Cardiac muscle cell (in vitro differentiated cells and primary cell): Measurements from ENCODE around the gene FRAS1. TPM values are rescaled to one million over a fixed set of nuclear protein-coding genes. Genes with fewer than 3 reads are reported as not detected.
"Not testable (repeated sequence)": the region's sequence is repeated elsewhere in the genome, so short reads cannot be mapped to it uniquely, and the experiment has no call there.

ENCODE experiments used
- DNase-seq, 2 donors: peaks; one replicate each; pipeline versions ENCODE4 v3.0.0 to v3.0.0-alpha.2; 2010 to 2017; ENCODE audit warnings: low read depth in 1 of 2, low spot score in 1 of 2
- H3K27ac ChIP-seq: fragments of 200-600 bp; sonication (generic); 2 replicates; pipeline ENCODE4 v1.5.1; 2016
- H3K27me3 ChIP-seq: fragments of 200-600 bp; sonication (generic); 2 replicates; pipeline ENCODE4 v1.6.0; 2016; ENCODE audit warnings: control low read depth
- H3K36me3 ChIP-seq: fragments of 200-600 bp; sonication (generic); 2 replicates; pipeline ENCODE4 v1.5.1; 2016; ENCODE audit warnings: control low read depth
- H3K4me1 ChIP-seq: fragments of 200-600 bp; sonication (generic); 2 replicates; pipeline ENCODE4 v1.8.1; 2017; ENCODE audit warnings: low read depth, mild to moderate bottlenecking, mixed run types
- H3K4me3 ChIP-seq: fragments of 200-600 bp; sonication (generic); 2 replicates; pipeline ENCODE4 v1.5.1; 2016; ENCODE audit warnings: mild to moderate bottlenecking
- H3K9me3 ChIP-seq: fragments of 200-600 bp; sonication (generic); 2 replicates; pipeline ENCODE4 v1.5.1; 2017; ENCODE audit warnings: low read depth, mild to moderate bottlenecking, control low read depth
- polyA plus RNA-seq: library from polyadenylated mRNA; unstranded; fragments of >200 nt; fragmentation: Nextera tagmentation; extraction: Ambion mirVana; gene quantifications from 2 replicates; pipeline ENCODE4 v1.2.1, GENCODE V29; 2016
- total RNA-seq: library from RNA; depleted of rRNA; stranded (reverse); fragments of >200 nt; gene quantifications from 2 replicates; pipeline ENCODE4 v1.2.3, GENCODE V29; 2016
- TF ChIP-seq, protein P1 (sequence below): IDR thresholded peaks from 2 replicates; pipeline ENCODE4 v1.5.1; 2012; ENCODE audit warnings: low read depth, mild to moderate bottlenecking, low read length

FRAS1 gene, protein sequence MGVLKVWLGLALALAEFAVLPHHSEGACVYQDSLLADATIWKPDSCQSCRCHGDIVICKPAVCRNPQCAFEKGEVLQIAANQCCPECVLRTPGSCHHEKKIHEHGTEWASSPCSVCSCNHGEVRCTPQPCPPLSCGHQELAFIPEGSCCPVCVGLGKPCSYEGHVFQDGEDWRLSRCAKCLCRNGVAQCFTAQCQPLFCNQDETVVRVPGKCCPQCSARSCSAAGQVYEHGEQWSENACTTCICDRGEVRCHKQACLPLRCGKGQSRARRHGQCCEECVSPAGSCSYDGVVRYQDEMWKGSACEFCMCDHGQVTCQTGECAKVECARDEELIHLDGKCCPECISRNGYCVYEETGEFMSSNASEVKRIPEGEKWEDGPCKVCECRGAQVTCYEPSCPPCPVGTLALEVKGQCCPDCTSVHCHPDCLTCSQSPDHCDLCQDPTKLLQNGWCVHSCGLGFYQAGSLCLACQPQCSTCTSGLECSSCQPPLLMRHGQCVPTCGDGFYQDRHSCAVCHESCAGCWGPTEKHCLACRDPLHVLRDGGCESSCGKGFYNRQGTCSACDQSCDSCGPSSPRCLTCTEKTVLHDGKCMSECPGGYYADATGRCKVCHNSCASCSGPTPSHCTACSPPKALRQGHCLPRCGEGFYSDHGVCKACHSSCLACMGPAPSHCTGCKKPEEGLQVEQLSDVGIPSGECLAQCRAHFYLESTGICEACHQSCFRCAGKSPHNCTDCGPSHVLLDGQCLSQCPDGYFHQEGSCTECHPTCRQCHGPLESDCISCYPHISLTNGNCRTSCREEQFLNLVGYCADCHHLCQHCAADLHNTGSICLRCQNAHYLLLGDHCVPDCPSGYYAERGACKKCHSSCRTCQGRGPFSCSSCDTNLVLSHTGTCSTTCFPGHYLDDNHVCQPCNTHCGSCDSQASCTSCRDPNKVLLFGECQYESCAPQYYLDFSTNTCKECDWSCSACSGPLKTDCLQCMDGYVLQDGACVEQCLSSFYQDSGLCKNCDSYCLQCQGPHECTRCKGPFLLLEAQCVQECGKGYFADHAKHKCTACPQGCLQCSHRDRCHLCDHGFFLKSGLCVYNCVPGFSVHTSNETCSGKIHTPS (N-terminal part only)
- total RNA-seq (13.8 and 20.4 TPM in 2 replicates), polyA plus RNA-seq (4.4 and 8.0 TPM in 2 replicates)

DNA sequence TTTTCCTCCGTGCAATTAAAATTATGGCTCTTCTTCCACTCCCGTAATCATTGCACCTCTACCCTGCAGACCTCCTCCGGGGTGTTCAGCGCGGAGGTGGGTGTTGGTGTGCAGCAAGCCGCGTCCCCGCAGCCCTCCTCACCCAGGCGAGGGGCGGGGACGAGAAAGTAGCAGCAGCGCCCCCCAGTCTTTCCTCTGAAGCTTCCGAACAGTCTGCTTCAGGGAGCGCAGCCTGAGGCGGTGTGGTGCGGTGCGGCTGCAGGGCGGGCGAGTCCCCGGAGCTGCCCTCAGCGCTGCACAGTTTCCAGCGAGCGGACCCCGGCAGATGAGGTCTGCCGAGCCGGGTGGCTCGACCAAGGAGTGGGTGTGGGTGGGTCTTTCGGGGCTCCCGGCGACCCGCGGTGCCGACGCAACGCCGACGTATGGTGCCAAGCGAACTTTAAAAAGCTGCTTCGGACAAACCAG, at the start of gene FRAS1:
FRAS1 (plus strand) TSS at position 189 of the 465 bp plus-strand sequence. CDS start 687 bp downstream, outside the sequence.
- Histone ChIP-seq H3K4me1 (no peaks in the 10 kb centered on the region), H3K27me3 (no peaks in the 10 kb centered on the region), H3K27ac (peak within 1 kb of the TSS; percentile 64), H3K36me3 (no peaks in the 10 kb centered on the region), H3K4me3 (peak within 1 kb of the TSS; percentile 85), H3K9me3 (no peaks in the 10 kb centered on the region)
- TF ChIP-seq, protein P1, sequence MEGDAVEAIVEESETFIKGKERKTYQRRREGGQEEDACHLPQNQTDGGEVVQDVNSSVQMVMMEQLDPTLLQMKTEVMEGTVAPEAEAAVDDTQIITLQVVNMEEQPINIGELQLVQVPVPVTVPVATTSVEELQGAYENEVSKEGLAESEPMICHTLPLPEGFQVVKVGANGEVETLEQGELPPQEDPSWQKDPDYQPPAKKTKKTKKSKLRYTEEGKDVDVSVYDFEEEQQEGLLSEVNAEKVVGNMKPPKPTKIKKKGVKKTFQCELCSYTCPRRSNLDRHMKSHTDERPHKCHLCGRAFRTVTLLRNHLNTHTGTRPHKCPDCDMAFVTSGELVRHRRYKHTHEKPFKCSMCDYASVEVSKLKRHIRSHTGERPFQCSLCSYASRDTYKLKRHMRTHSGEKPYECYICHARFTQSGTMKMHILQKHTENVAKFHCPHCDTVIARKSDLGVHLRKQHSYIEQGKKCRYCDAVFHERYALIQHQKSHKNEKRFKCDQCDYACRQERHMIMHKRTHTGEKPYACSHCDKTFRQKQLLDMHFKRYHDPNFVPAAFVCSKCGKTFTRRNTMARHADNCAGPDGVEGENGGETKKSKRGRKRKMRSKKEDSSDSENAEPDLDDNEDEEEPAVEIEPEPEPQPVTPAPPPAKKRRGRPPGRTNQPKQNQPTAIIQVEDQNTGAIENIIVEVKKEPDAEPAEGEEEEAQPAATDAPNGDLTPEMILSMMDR = no peak
- DNase-seq = peak; percentile 53 to 82

DNA sequence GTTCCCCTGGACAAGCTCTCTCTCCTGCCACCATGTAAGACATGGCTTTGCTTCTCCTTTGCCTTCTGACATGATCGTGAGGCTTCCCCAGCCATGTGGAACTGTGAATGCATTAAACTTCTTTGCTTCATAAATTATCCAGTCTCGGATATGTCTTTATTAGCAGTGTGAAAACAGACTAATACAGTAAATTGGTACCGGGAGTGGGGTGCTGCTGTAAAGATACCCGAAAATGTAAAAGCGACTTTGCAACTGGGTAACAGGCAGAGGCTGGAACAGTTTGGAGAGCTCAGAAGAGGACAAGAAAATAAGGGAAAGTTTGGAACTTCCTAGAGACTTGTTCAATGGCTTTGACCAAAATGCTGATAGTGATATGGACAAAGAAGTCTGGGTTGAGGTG, 46.1 kb upstream of the FRAS1 start:
- H3K36me3 ChIP-seq, H3K4me3 ChIP-seq, H3K27ac ChIP-seq, H3K4me1 ChIP-seq, H3K27me3 ChIP-seq, DNase-seq, H3K9me3 ChIP-seq: not testable (repeated sequence)

DNA sequence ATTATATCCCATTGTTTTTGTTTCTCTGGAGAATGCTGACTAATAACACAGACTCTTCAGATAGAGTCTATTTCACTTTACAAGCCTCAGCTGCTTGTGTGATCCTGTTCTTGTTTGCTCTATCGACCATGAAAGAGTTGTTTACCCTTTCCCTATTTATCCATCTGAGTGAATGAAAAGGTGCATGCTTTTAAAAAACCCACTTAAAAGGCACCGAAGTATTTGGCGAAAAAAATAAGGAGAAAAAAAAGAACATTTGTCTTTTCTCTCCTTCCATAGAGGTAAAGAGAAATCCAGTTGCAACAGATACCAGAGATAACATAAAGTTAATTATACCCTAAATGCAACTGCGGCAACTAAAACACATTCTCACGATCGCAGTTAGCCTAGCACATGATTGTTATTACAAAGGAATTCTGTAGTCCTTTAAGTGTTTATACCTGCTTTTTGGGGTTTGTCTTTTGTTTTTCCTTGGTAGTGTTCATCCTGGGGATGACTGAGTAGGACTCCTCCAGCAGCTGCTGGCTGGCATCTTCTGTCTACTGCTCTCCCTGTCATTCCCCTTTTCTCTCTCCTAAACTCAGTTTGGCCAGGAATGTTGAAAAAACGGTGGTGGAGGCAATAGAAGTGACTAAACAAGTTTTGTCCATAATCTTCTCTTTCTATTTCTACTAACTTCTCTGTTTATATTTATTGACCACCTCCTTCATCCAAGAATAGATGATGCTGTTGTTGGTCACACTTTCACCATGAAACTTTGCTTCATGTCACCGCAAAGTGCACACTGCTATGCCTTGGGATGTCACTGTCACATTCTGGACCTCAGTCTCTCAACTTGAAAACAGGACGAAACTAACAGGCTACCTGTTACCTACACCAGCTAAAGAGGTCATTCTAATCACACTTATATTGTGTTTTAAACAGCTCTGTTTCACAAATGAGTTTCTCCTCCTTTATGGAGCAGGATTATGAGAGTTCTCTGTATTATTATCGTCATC, 41.9 kb upstream of the FRAS1 start:
- peaks cover 12% of the 10 kb centered on the region for H3K4me1 ChIP-seq
- H3K36me3 ChIP-seq = no peaks in the 10 kb centered on the region
- no peak overlapping the region for H3K27ac ChIP-seq
- no peaks in the 10 kb centered on the region for H3K27me3 ChIP-seq
- H3K4me3 ChIP-seq = no peak overlapping the region
- TF ChIP-seq, protein P1 = no peak
- H3K9me3 ChIP-seq = no peaks in the 10 kb centered on the region
- DNase-seq = no peak

DNA sequence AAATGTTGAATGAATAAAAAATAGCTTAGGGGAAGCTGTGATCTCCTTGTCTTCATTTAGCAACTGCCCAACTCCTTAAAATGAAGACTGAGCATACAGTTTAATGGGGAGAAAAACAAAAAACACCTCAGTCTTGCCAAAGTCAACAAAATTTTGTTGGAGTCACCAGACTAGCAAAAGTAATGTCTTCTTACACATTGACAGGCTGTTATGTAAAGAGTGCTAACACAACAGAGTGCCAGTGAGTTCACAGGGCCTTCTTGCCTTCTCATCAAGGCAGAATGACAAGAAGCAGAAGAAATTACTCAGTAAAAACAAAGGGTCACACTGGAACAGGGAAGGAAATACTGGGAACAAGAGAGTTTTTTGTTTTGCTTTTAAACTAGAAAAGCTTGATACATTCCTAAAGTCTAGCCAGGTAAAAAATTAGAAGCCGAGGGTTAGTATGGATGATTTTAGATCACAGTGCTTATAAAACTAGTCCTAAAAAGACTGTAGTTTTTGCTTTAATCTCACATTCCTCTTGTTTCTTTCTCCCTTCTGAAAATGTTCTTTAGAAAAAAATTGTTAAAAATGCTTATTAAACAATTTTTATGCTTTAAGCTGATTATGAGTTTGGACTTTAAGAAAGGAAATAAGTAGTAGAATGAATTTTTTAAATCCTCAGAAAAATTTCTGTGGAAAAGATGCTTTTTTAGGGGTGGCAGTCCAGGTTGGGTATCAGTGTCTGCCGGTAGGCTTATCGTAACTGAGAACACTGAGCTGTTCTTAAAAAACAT, 38.7 kb upstream of the FRAS1 start:
- H3K4me3 ChIP-seq = no peak overlapping the region
- no peaks in the 10 kb centered on the region for H3K36me3 ChIP-seq
- TF ChIP-seq, protein P1 = no peak
- peak; percentile 9 to 27 for DNase-seq
- H3K27me3 ChIP-seq = no peaks in the 10 kb centered on the region
- H3K4me1 ChIP-seq = peaks cover 17% of the 10 kb centered on the region
- peak overlapping the region; percentile 71 for H3K27ac ChIP-seq
- no peaks in the 10 kb centered on the region for H3K9me3 ChIP-seq

DNA sequence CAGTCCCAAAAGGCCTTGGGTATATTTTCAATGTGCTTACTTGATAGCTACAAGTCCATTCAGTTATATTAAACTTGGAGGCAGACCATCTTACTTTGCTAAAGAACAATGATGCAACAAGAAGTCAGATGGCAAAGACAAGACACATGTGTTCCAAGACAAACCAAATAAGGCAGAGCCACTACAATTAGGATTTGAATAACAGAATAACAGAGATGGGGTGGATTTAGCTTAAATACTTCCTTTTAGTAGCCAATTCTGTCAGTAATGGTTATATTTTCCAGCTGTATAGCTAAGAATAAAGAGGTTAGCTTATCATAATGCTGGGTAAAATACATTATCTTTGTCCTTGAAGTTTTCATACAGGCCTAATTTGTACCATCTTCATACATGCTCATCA, 37.7 kb upstream of the FRAS1 start:
- Histone ChIP-seq H3K4me1 (peaks cover 17% of the 10 kb centered on the region), H3K27ac (no peak overlapping the region), H3K4me3 (no peak overlapping the region), H3K9me3 (no peaks in the 10 kb centered on the region), H3K36me3 (no peaks in the 10 kb centered on the region), H3K27me3 (no peaks in the 10 kb centered on the region)
- TF ChIP-seq, protein P1 = no peak
- DNase-seq = peak in 1 of 2 donors; percentile 23
